ENCODE results near the gene PPFIA1.

Gene PPFIA1

DNA sequence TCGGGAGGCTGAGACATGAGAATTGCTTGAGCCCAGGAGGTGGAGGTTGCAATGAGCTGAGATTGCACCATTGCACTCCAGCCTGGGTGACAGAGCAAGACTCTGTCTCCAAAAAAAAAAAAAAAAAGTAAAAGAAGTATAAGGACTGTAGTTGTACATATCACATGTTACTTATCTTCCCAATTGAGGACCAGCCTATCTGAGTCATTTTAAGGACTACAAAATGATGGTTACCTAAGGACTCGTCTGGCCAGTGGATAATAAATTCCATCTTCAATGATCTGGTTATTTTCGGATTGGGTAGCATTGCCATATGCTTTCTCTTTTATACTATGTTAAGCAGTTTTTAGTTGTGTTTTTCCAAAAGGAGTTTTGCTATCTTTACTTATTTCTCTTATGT, 55.3 kb downstream of the PPFIA1 start:
- TF ChIP-seq, protein P1, sequence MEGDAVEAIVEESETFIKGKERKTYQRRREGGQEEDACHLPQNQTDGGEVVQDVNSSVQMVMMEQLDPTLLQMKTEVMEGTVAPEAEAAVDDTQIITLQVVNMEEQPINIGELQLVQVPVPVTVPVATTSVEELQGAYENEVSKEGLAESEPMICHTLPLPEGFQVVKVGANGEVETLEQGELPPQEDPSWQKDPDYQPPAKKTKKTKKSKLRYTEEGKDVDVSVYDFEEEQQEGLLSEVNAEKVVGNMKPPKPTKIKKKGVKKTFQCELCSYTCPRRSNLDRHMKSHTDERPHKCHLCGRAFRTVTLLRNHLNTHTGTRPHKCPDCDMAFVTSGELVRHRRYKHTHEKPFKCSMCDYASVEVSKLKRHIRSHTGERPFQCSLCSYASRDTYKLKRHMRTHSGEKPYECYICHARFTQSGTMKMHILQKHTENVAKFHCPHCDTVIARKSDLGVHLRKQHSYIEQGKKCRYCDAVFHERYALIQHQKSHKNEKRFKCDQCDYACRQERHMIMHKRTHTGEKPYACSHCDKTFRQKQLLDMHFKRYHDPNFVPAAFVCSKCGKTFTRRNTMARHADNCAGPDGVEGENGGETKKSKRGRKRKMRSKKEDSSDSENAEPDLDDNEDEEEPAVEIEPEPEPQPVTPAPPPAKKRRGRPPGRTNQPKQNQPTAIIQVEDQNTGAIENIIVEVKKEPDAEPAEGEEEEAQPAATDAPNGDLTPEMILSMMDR (IDR thresholded peaks at IDR 0.05; ENCODE audit: low read length), result no peak
- TF ChIP-seq EZH2 (optimal IDR thresholded peaks at IDR 0.05; ENCODE audit: low read depth, low read length), result no peak
- no peak overlapping the region for H3K4me2 ChIP-seq (ENCODE audit: low read depth, low read length)
- H3K9ac ChIP-seq (ENCODE audit: low read length), result no peak overlapping the region
- no peak overlapping the region for H2AFZ ChIP-seq (ENCODE audit: low read length)
- H3K4me3 ChIP-seq (ENCODE audit: low read length), result no peak overlapping the region
- no peak for DNase-seq
- no peaks in the 10 kb centered on the region for H4K20me1 ChIP-seq (ENCODE audit: insufficient read depth, low read length)
- no peaks in the 10 kb centered on the region for H3K9me2 ChIP-seq (replicated peaks; ENCODE audit: insufficient read depth, low read length)
- peaks cover 8% of the 10 kb centered on the region; the same call in 1 of the 2 replicates for H3K36me3 ChIP-seq (replicated peaks; ENCODE audit: insufficient read depth, low read length)
- no peaks in the 10 kb centered on the region for H3F3A ChIP-seq (ENCODE audit: insufficient read depth, low read length)
- no peak overlapping the region for H3K27ac ChIP-seq (ENCODE audit: low read length)
- H3K4me1 ChIP-seq (ENCODE audit: low read length), result no peaks in the 10 kb centered on the region
- H3K27me3 ChIP-seq (replicated peaks; ENCODE audit: insufficient read depth, low read length), result no peaks in the 10 kb centered on the region
- H3K9me3 ChIP-seq (replicated peaks; ENCODE audit: insufficient read depth, low read length), result no peaks in the 10 kb centered on the region
- no peaks in the 10 kb centered on the region for H3K79me2 ChIP-seq (ENCODE audit: low read length)

DNA sequence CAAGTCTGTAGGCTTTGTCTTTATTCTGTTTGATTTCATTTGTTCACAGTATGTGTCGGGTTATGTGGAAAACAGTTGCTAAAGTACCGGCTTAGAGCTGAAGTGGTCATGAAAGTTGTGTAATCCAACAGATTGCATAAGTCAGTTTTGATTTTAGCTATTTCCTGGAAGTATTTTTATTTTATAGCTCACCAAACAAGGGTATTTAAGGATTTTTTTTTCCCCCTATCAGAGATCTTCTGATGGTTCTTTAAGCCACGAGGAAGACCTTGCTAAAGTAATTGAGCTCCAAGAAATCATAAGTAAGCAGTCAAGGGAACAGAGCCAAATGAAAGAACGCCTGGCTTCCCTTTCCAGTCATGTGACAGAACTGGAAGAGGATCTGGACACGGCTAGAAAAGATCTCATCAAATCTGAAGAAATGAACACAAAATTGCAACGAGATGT, 55.9 kb downstream of the PPFIA1 start:
- Histone ChIP-seq H3K27me3 (replicated peaks; ENCODE audit: insufficient read depth, low read length) (no peaks in the 10 kb centered on the region), H4K20me1 (ENCODE audit: insufficient read depth, low read length) (no peaks in the 10 kb centered on the region), H3K9me3 (replicated peaks; ENCODE audit: insufficient read depth, low read length) (no peaks in the 10 kb centered on the region), H3K79me2 (ENCODE audit: low read length) (no peaks in the 10 kb centered on the region), H3F3A (ENCODE audit: insufficient read depth, low read length) (no peaks in the 10 kb centered on the region), H3K4me3 (ENCODE audit: low read length) (no peak overlapping the region), H3K4me2 (ENCODE audit: low read depth, low read length) (no peak overlapping the region), H3K4me1 (ENCODE audit: low read length) (no peaks in the 10 kb centered on the region), H3K9ac (ENCODE audit: low read length) (no peak overlapping the region), H3K27ac (ENCODE audit: low read length) (no peak overlapping the region), H3K36me3 (replicated peaks; ENCODE audit: insufficient read depth, low read length) (peaks cover 8% of the 10 kb centered on the region; the same call in 1 of the 2 replicates), H3K9me2 (replicated peaks; ENCODE audit: insufficient read depth, low read length) (no peaks in the 10 kb centered on the region), H2AFZ (ENCODE audit: low read length) (no peak overlapping the region)
- TF ChIP-seq, protein P1 (IDR thresholded peaks at IDR 0.05; ENCODE audit: low read length), result no peak
- TF ChIP-seq EZH2 (optimal IDR thresholded peaks at IDR 0.05; ENCODE audit: low read depth, low read length) (no peak), EZH2phosphoT487 (IDR thresholded peaks at IDR 0.05; ENCODE audit: low read length) (no peak)
- DNase-seq, result no peak

DNA sequence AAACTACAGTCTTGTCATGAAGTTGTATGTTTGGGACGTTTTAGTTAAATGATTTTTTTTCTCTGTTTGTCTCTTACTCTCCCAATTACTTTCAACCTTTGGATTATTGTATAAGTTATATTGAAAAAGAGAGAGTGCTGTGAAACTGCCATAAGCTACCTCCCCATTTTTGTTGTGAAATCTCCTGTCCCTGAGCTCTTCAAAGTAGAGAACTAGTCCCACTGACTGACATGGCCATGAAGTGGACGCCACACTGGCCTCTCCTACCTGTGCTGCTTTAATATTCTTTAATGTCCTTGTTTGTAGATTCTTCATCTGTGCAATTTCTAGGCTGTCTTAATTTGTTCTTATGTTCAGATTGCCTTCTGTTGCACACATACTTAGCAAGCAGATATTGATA, 56.3 kb downstream of the PPFIA1 start:
- DNase-seq, result no peak
- Histone ChIP-seq H3K36me3 (replicated peaks; ENCODE audit: insufficient read depth, low read length) (peaks cover 11% of the 10 kb centered on the region), H3K4me1 (ENCODE audit: low read length) (no peaks in the 10 kb centered on the region), H3K4me3 (ENCODE audit: low read length) (no peak overlapping the region), H4K20me1 (ENCODE audit: insufficient read depth, low read length) (no peaks in the 10 kb centered on the region), H3K9me3 (replicated peaks; ENCODE audit: insufficient read depth, low read length) (no peaks in the 10 kb centered on the region), H2AFZ (ENCODE audit: low read length) (no peak overlapping the region), H3K9ac (ENCODE audit: low read length) (no peak overlapping the region), H3K79me2 (ENCODE audit: low read length) (no peaks in the 10 kb centered on the region), H3K27ac (ENCODE audit: low read length) (no peak overlapping the region), H3F3A (ENCODE audit: insufficient read depth, low read length) (no peaks in the 10 kb centered on the region), H3K27me3 (replicated peaks; ENCODE audit: insufficient read depth, low read length) (no peaks in the 10 kb centered on the region), H3K4me2 (ENCODE audit: low read depth, low read length) (no peak overlapping the region), H3K9me2 (replicated peaks; ENCODE audit: insufficient read depth, low read length) (no peaks in the 10 kb centered on the region)
- TF ChIP-seq EZH2 (optimal IDR thresholded peaks at IDR 0.05; ENCODE audit: low read depth, low read length) (no peak), EZH2phosphoT487 (IDR thresholded peaks at IDR 0.05; ENCODE audit: low read length) (no peak)
- TF ChIP-seq, protein P1 (IDR thresholded peaks at IDR 0.05; ENCODE audit: low read length), result no peak

All from MM.1S (cell line).